GM12872 (cell line): ENCODE measurements around the gene ROBO3.

Experiments
- TF ChIP-seq, protein P1 (sequence below): IDR thresholded peaks from 3 replicates; pipeline ENCODE4 v1.5.1; 2011; ENCODE audit warnings: low read depth, mild to moderate bottlenecking, low read length, moderate library complexity; ENCODE audit not compliant: insufficient read depth

Gene ROBO3

DNA sequence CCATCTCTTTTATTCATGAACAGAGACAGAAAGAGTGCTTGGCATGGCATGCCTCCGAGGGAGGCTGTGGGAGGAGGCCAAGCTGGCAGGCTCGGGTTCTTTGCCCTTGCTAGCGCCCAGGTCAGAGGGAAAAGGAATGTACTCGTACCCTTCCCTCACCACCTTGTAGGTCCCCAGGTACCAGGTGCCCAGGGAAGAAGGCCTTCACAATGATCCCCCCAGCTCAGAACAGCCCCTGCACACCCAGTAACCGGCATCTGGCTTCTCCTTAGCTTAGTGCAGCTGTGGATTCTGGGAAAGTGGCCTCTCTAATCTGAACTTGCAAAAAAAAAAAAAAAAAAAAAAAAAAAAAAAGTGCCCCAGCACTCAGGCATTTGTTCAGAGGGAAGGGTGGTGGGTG is 55.1 kb downstream of the ROBO3 start:
- TF ChIP-seq, protein P1, sequence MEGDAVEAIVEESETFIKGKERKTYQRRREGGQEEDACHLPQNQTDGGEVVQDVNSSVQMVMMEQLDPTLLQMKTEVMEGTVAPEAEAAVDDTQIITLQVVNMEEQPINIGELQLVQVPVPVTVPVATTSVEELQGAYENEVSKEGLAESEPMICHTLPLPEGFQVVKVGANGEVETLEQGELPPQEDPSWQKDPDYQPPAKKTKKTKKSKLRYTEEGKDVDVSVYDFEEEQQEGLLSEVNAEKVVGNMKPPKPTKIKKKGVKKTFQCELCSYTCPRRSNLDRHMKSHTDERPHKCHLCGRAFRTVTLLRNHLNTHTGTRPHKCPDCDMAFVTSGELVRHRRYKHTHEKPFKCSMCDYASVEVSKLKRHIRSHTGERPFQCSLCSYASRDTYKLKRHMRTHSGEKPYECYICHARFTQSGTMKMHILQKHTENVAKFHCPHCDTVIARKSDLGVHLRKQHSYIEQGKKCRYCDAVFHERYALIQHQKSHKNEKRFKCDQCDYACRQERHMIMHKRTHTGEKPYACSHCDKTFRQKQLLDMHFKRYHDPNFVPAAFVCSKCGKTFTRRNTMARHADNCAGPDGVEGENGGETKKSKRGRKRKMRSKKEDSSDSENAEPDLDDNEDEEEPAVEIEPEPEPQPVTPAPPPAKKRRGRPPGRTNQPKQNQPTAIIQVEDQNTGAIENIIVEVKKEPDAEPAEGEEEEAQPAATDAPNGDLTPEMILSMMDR = no peak

DNA sequence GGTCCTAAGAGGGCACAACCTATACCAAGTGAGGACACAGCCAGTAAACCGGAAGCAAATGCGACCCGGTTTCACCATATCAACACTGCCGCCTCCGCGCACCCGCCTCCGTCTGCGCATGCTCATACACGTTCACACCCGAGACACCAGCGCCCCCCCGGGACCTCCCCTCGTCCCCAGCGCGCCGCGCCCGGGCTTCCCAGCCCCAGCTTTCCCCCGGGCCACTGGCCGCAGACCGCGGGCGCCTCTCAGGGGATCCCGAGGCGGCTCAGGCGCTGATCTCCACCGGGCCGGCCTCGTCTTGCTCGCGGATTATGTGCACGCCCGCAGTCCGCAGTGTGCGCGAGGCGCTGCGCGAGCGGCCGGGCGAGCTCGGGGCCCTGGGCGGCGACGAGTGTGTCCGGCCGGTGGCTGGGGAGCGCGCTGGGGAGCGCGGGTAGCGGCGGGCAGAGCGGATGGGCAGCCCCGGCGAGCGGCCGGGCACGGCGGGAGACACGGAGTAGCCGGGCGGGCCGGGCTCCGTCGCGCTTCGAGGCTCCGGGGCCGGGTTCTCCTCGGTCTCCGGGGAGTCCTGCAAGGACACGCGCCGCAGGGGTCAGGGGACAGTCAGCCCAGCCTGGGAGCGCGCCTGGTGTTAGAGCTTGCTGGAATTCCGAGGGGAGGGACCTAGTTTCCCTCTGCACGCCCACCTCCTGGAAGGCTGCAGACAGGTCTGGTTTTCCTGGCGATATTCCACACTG is 55.8 kb downstream of the ROBO3 start:
- TF ChIP-seq, protein P1 = no peak

DNA sequence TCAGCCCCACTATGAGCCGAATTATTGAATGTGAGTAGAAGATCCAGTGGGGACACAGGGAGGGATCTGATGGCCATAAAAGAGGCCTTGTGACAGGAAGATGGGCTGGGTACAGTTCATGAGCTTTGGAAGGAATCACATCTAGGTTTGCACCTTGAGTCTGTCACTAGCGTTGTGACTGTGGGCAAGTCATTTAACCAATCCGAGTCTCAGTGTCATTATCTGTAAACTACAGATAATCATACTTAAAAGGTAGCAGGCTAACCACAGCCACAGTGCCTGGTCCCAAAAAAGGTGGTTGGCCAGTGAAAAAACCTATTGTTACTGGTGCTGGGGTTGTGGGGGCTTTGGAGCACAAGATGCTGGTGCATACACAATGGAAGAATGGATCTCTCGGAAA is 57.6 kb downstream of the ROBO3 start:
- TF ChIP-seq, protein P1 = no peak

DNA sequence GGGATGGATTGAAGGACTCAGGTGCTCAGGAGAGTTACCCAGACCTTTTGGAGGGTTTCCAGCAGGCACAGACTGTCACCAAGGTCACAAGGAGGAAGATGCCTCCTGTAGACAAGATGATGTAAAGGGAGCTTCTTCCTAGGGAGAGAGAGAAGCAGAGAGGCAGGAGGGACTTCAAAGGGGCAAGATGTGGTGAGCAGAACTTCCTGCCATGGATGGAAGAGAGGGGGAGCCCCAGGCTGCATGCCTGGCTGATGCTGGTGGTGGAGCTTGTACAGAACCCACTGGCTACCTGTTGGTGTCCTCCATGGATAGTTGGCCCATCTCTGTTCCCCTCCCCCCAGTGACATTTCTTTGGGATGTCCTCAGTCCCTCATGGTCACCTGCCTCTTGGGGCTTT is 58.1 kb downstream of the ROBO3 start:
- TF ChIP-seq, protein P1 = no peak

DNA sequence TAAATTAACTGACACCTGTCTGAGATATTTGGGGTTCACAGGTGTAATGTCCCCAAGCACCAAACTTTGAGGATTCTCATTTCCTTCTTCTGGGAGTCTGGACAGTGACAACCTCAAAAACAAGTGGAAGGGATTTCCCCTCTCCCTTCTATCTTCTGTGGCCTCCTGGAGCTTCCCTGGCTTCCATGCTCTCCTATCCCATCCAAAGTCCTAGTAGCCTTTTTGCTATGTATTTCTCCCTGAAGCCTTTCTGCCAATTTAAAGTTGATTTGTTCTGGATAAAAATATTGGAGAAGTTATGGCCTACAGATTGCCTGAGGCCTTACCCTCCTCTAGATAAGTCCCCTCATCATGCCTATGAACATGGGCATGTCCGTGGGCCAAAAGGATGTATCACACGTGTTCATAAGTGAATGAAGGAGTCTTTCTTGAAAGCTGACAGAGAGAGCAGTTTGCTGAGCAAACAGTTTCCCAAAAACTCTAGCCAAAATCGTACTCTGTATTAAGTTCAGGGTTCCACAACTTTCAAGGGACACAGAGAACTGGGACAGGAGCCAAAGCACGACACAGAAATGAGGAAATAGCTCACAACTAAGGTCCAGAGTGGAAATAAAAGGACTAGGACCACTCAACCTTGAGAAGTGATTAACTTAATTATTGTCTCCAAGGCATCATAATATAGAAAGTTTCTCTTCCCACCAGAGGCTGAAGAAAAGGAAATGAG is 63.9 kb downstream of the ROBO3 start:
- TF ChIP-seq, protein P1 = no peak

DNA sequence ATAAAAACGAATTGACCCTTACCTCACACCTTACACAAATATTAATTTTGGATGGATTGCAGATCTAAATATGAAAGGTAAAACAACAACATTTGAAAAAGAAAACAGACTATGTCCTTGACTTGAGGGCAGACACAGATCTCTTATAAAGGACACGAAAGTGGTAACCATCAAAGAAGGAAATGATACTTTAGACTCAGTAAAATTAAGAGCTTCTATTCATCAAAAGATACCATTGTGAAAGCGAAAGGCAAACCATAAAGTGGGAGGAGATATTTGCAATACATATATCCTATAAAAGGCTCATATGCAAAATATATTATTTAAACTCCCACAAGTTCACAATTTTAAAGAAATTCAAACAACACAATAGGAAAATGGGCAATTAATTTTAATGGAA is 65.6 kb downstream of the ROBO3 start:
- TF ChIP-seq, protein P1 = no peak
